Subcutaneous abdominal adipose tissue (tissue), 5 donors: Measurements from ENCODE around the gene MTERF4.

ENCODE experiments used
- H3K27ac ChIP-seq: one replicate; pipeline ENCODE4 v1.7.0; 2013; ENCODE audit warnings: low read depth, mild to moderate bottlenecking, inconsistent platforms, low read length, moderate library complexity
- H3K27me3 ChIP-seq, 5 donors: one replicate each; pipeline ENCODE4 v1.7.0; 2013; ENCODE audit warnings: low read length in 5 of 5, inconsistent platforms in 1 of 5; ENCODE audit not compliant: control insufficient read depth in 5 of 5, insufficient read depth in 4 of 5
- H3K36me3 ChIP-seq, 5 donors: one replicate each; pipeline ENCODE4 v1.7.0; 2013; ENCODE audit warnings: low read length in 5 of 5; ENCODE audit not compliant: control insufficient read depth in 5 of 5, insufficient read depth in 5 of 5
- H3K4me1 ChIP-seq, 5 donors: one replicate each; pipeline ENCODE4 v1.7.0; 2013; ENCODE audit warnings: low read length in 5 of 5, mild to moderate bottlenecking in 3 of 5, moderate library complexity in 1 of 5; ENCODE audit not compliant: control insufficient read depth in 5 of 5, insufficient read depth in 5 of 5
- H3K4me3 ChIP-seq, 5 donors: one replicate each; pipeline ENCODE4 v1.7.0; 2013; ENCODE audit warnings: low read length in 5 of 5, low read depth in 1 of 5
- H3K9ac ChIP-seq, 5 donors: one replicate each; pipeline ENCODE4 v1.7.0; 2013; ENCODE audit warnings: low read length in 5 of 5, mild to moderate bottlenecking in 4 of 5, moderate library complexity in 3 of 5
- H3K9me3 ChIP-seq, 5 donors: one replicate each; pipeline ENCODE4 v1.7.0; 2013; ENCODE audit warnings: low read length in 5 of 5; ENCODE audit not compliant: control insufficient read depth in 5 of 5
- donor health status: healthy.
- donor health status: healthy.
- donor health status: healthy.
- donor health status: healthy.
- donor health status: healthy.

Gene MTERF4

GRCh38 chr2:241142593-241142992 lies 40.5 kb upstream of the MTERF4 start:
- Histone ChIP-seq H3K36me3 (peaks cover 0 to 12% (median 6%) of the 10 kb centered on the region in 5 donors), H3K27ac (no peak overlapping the region), H3K4me3 (no peak overlapping the region)

GRCh38 chr2:241142063-241142462 lies 40.0 kb upstream of the MTERF4 start:
- Histone ChIP-seq H3K9me3 (no peaks in the 10 kb centered on the region), H3K4me3 (no peak overlapping the region), H3K9ac (no peak overlapping the region), H3K27me3 (no peaks in the 10 kb centered on the region), H3K36me3 (peaks cover 0 to 12% (median 6%) of the 10 kb centered on the region in 5 donors), H3K27ac (no peak overlapping the region), H3K4me1 (no peaks in the 10 kb centered on the region)

More at GRCh38 chr2:241142593-241142992, 40.5 kb upstream of the MTERF4 start:
- H3K4me1 ChIP-seq: peaks cover 0 to under 1% (median 0%) of the 10 kb centered on the region in 5 donors
- peaks cover 0 to under 1% (median 0%) of the 10 kb centered on the region in 5 donors for H3K27me3 ChIP-seq
- H3K9ac ChIP-seq: no peak overlapping the region
- no peaks in the 10 kb centered on the region for H3K9me3 ChIP-seq

DNA sequence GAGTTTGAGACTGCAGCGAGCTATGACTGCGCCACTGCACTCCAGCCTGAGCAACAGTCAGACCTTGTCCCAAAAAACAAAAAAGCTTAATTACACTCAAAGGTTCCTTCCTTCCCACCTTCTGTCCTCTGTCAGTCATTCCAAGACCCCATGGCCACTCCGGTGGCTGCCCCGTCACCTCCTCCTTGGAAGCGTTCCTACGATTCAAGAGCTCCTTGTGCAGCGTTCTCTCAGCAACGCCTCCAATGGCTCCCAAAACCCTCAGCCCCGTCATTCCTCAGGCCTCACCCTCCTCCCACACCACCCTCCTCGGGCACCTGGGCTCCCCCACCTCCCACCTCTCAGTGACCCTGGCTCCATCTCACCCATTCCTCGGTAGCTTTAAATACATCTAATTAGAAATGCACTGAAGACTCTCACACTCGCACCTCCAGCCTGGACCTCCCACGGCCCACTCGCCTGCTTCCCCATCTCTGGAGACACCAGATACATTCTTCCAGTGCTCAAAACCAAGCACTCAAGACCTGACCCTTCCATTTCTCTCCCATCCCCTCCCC lies 39.2 kb upstream of the MTERF4 start:
- no peaks in the 10 kb centered on the region for H3K4me1 ChIP-seq

GRCh38 chr2:241140445-241140840 lies 38.4 kb upstream of the MTERF4 start:
- no peak overlapping the region for H3K27ac ChIP-seq
- no peaks in the 10 kb centered on the region for H3K4me1 ChIP-seq
- H3K36me3 ChIP-seq: peaks cover 0 to 18% (median 12%) of the 10 kb centered on the region in 5 donors
- no peak overlapping the region for H3K4me3 ChIP-seq
- H3K9ac ChIP-seq: no peak overlapping the region
- H3K9me3 ChIP-seq: no peaks in the 10 kb centered on the region
- no peaks in the 10 kb centered on the region for H3K27me3 ChIP-seq

More for the DNA sequence above, 39.2 kb upstream of the MTERF4 start:
- Histone ChIP-seq H3K27me3 (no peaks in the 10 kb centered on the region), H3K9ac (no peak overlapping the region), H3K9me3 (no peaks in the 10 kb centered on the region), H3K4me3 (no peak overlapping the region), H3K36me3 (peaks cover 0 to 18% (median 12%) of the 10 kb centered on the region in 5 donors), H3K27ac (no peak overlapping the region)

DNA sequence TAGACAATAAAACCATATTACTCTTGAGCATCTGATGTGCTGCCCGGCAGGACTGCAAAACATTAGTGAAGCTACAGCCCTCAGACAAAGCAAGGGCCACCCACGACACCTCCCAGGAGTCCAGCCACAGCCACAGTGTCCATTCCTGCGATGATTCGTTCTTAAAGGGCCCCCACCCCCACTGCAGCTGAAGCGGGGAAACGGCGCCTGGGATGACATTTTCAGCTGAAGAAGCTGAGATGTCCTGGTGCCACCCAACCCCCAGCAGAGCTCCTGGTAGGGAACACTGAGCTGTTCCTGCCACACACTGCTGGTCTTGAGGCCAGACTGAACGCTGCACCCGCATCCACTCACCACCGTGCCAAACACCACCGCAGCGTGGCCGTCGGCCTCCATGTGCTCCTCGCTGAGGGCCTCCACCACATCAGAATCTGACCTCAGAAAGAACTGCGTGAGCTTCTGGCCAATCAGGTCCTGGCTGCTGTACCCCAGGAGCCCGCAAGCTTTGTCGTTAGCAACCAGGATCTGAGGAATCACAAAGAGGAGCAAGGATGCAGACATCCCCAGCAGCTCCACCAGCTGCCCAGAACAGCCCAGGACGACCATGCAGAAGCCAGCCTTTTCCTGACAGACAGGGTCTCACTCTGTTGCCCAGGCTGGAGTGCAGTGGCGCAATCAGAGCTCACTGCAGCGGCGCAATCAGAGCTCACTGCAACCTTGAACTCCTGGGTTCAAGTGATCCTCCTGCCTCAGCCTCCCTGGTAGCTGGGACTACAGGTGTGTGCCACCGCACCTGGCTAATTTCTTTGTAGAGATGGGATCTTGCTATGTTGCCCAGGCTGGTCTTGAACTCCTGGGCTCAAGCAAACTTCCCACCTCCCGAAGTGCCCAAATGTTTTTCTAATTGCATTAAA lies 37.7 kb upstream of the MTERF4 start:
- Histone ChIP-seq H3K9me3 (no peaks in the 10 kb centered on the region), H3K36me3 (peaks cover 0 to 18% (median 12%) of the 10 kb centered on the region in 5 donors), H3K4me3 (no peak overlapping the region), H3K27me3 (no peaks in the 10 kb centered on the region), H3K9ac (no peak overlapping the region), H3K4me1 (no peaks in the 10 kb centered on the region), H3K27ac (no peak overlapping the region)

DNA sequence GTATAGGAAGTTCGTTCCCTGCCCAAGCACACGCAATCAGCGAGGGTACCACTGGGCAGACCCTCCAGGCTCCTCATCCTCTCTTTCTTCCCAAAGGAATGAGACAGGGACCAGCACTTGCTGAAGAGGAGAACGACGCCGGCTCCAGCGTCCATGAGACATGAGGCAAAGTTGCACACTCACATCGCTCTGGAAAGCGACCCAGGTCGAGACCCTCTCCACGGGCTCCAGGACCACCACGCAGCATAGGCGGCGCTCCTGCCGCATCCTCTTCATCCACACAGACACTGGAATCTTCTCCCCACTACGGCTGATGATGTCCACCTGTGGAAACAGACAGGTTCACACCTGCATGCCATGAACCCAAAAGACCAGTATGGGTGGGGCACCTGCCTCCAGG lies 36.4 kb upstream of the MTERF4 start:
- Histone ChIP-seq H3K4me3 (no peak overlapping the region), H3K9me3 (no peaks in the 10 kb centered on the region), H3K36me3 (peaks cover 0 to 18% (median 12%) of the 10 kb centered on the region in 5 donors), H3K27me3 (no peaks in the 10 kb centered on the region), H3K27ac (no peak overlapping the region), H3K9ac (no peak overlapping the region), H3K4me1 (no peaks in the 10 kb centered on the region)

GRCh38 chr2:241137276-241138190 lies 35.4 kb upstream of the MTERF4 start:
- Histone ChIP-seq H3K4me3 (no peak overlapping the region), H3K4me1 (no peaks in the 10 kb centered on the region), H3K27ac (no peak overlapping the region), H3K9ac (no peak overlapping the region), H3K36me3 (peaks cover 0 to 18% (median 12%) of the 10 kb centered on the region in 5 donors), H3K9me3 (no peaks in the 10 kb centered on the region), H3K27me3 (no peaks in the 10 kb centered on the region)

- Histone ChIP-seq H3K27ac (no peak overlapping the region), H3K9ac (no peak overlapping the region), H3K4me3 (no peak overlapping the region), H3K9me3 (no peaks in the 10 kb centered on the region), H3K36me3 (peaks cover 0 to 18% (median 10%) of the 10 kb centered on the region in 5 donors), H3K27me3 (no peaks in the 10 kb centered on the region), H3K4me1 (no peaks in the 10 kb centered on the region)
Observed at GRCh38 chr2:241136661-241137260, 34.7 kb upstream of the MTERF4 start.

DNA sequence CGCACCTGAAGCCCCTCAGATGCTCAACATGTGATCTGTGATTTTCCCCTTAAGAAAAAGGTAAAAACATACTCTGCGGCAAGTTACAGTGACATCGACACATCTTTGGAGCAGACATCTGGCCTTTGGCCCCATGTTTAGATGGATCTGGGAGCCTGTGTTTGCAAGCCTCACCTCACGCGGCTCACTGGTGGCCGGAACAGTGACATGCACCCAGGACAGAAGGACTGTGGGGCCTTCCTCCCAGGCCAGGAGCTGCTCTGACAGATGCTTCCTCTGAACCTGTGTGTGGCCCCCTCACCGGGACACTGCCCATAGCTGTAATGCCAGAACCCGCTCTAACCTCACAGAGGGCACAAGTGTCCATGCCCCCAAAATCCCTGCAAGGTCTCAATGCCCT lies 34.1 kb upstream of the MTERF4 start:
- Histone ChIP-seq H3K27me3 (no peaks in the 10 kb centered on the region), H3K4me1 (no peaks in the 10 kb centered on the region), H3K9ac (no peak overlapping the region), H3K36me3 (peaks cover 0 to 18% (median 10%) of the 10 kb centered on the region in 5 donors), H3K4me3 (no peak overlapping the region), H3K9me3 (no peaks in the 10 kb centered on the region), H3K27ac (no peak overlapping the region)
